Activated CD4-positive, alpha-beta T cell treated with anti-CD3 and anti-CD28 coated beads for 24 hours (primary cell): ENCODE measurements around the gene FBXO9.
A peak's percentile ranks its signal among the peaks of the same experiment; 100 is the strongest.

ENCODE experiments used
- DNase-seq, 2 donors: peaks; one replicate each; pipeline ENCODE4 v3.0.0-alpha.2; 2020; ENCODE audit warnings: low read depth in 2 of 2

The FBXO9 gene

GRCh38 chr6:53065266-53066076, at the start of gene FBXO9:
Gene FBXO9 (plus strand): TSS chr6:53065404. CDS start chr6:53065790, 386 bp downstream.
- peak; percentile 51 to 61 for DNase-seq

- no peak for DNase-seq
Measured at GRCh38 chr6:53015486-53015885, 49.7 kb upstream of the FBXO9 start.

GRCh38 chr6:53018446-53018845, 46.8 kb upstream of the FBXO9 start:
- no peak for DNase-seq

DNA sequence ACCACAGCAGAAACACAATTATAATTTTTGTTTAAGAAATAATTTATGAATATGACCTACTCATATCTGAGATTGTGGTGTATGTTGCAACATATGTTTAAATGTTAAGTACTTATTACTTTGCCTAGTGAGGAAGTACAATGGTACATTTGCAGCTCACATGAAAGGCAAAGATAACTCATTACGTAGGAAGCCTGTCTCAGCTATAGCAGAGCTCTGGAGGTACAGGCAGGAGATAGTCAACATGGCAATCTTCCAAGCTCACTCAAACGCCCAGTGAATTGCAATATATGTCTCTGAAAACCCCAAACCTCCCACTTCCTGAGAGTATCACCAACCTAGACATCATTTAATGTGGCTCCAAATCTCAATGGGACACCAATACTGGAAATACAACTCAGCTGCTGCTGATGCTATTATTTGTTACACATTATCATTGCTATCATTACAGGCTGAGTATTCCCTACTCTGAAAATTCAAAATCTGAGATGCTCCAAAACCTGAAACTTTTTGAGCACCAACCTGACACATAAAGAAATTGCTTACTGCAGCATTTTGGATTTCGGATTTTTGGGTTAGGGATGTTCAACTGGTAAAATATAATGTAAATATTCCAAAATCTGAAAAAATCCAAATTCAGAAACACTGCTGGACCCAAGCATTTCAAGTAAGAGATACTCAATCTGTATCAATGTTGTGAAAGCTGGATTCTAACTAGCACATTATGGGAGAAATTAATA, 45.0 kb upstream of the FBXO9 start:
- DNase-seq = no peak

GRCh38 chr6:53023323-53023722, 41.9 kb upstream of the FBXO9 start:
- no peak for DNase-seq

DNA sequence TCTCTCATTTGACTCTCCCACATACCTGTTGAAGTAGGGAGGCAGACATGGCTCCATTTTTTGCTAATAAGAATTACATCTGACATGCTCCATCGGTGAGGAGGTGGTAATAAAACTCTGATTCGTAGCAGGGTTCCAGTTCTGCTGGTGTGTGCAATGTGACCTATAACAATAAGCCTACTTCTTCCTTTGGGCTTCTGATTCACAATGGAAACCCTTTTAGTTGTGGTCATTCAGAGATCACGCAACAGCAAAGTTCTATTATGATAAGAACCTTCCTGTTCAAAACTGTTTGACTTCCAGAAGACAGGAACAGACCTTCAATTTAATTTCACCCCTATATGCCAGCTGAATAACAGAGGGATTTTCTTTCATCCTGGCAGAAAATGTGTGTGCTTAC, 38.7 kb upstream of the FBXO9 start:
- no peak for DNase-seq

DNA sequence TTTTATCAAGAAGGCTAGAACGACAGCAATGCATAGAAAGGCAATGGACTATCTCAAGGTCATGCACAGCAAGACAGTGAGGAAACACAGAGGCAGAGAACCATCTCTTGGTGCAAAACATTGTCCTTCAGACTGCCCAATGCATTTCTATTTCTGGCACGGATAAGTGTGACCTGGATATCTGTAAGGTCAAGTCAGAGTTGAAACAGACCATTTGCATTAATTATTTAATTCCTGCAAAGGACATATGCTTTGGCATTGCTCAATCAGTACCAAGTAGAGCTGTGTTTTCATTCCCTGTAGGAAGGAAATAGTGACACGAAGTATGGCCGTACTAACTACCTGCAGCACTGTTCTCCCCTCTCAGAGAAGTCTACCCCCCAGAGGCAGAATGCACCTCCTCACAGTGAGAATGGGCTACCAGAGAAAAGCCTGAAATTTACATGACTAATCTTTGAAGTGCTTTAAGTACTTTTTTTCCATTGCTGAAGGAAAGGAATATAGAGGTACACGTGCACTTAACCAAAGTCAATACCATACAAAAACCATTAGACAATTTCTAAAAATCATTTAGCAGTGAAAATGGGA, 38.0 kb upstream of the FBXO9 start:
- no peak for DNase-seq

- no peak for DNase-seq
Measured at GRCh38 chr6:53028467-53028866, 36.7 kb upstream of the FBXO9 start.

- no peak for DNase-seq
Measured at GRCh38 chr6:53029257-53029656, 35.9 kb upstream of the FBXO9 start.

- DNase-seq = no peak
Measured at GRCh38 chr6:53029761-53030160, 35.4 kb upstream of the FBXO9 start.

DNA sequence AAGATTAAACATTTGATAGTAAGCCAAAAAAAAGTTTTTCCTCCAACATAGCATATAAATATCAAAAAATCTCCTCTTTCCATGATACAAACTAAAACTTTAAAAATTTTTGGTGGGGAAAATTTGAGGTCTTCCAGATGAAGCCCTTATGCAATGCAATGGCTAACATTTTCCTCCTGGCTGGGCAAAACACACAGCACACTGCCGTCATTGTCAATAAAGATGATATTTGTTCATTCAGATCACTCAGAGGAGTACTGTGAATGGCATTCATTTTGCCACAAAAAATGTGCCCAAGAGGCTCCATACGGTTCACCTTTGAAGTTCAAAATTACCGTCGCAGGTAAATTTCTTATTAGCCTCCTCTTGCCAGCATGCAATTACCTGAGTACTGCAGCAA, 33.9 kb upstream of the FBXO9 start:
- DNase-seq = no peak

GRCh38 chr6:53032849-53033248, 32.4 kb upstream of the FBXO9 start:
- no peak for DNase-seq

DNA sequence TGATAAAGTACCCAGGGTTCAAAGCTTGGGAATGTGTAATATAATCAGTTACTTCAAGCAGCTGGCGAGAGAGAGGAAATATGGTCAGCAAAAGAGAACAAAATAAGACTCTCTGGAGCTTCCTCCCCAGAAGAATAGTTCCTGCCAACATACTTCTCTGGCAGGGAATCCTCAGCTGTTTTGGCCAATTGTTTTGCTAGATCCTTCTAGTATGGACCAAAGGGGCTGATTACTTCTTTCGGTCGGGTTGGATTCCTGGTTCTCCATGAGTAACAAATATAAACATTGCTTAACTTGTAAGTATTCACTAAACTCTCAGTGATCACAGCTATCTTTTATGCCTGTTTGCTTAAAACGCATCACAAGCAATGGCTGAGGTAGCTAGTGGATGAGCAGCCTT, 31.4 kb upstream of the FBXO9 start:
- no peak for DNase-seq

GRCh38 chr6:53035549-53036213, 29.5 kb upstream of the FBXO9 start:
- DNase-seq = no peak

- no peak for DNase-seq
Measured at GRCh38 chr6:53038141-53038540, 27.1 kb upstream of the FBXO9 start.

DNA sequence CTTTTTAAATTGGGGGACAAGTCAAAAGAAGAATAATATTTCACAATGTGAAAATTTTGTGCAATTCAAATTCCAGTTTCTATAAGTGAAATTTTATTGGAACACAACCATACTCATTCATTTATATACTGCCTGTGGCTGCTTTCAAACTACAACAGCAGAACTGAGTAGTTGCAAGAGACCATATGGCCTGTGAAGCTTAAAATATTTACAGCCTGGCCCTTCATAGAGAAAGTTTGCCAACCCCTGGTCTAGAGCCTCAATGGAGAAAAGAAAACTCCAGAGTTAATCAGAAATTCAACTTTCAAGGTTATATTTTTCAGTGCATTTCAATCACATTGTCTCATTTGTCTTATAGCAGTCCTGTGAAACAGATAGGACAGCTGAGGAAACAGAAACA, 26.6 kb upstream of the FBXO9 start:
- DNase-seq = no peak

GRCh38 chr6:53041356-53041755, 23.8 kb upstream of the FBXO9 start:
- no peak for DNase-seq

DNA sequence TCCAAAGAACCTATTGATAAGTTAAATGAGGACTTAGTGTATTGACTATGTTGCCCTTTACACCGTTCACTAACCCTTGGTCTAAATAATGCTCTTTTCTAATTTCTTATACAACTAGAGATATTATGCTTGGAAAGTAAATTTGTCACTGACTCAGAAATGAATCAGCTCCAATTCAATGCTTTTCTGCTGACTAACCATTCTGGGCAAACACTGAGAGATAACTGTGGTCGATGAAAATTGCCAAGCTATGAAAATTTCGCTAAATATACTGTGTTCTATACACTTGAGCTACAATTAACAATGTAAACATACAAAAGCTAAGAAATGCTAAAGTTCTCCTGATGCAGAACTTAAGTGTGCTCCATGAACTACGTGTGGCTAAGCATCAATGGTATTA, 23.1 kb upstream of the FBXO9 start:
- no peak for DNase-seq

DNA sequence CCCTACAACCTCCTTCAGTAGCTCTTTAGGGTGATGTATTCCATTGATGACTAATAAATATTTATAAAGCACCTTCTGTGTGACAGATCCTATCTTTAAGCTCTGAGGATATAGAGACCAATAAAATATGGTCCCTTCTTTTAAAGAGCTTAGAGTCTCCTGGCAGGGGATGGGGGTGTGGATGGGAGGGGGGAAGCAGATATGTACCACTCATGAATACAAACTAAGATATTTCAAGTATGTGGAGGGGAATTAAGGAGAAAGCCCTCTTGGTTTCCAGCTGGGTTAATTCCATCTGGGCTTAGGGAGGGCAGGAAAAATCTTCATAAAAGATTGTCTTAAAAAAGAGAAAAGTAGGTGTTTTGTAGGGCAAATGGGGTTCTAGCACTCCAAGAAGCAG, 21.6 kb upstream of the FBXO9 start:
- DNase-seq = no peak

- DNase-seq = no peak
Measured at GRCh38 chr6:53044071-53044470, 21.1 kb upstream of the FBXO9 start.

- no peak for DNase-seq
Measured at GRCh38 chr6:53044572-53044971, 20.6 kb upstream of the FBXO9 start.
